HL-60 (cell line): Measurements from ENCODE around the gene CBX4.
"Not testable (repeated sequence)": the region's sequence is repeated elsewhere in the genome, so short reads cannot be mapped to it uniquely, and the experiment has no call there.

Source experiments
- DNase-seq, 2 experiments: peaks; one replicate each; pipeline ENCODE4 v3.0.0-alpha.2; 2010 to 2020; ENCODE audit warnings: low read depth in 1 of 2, low spot score in 1 of 2
- H3K27ac ChIP-seq: fragments of 250-450 bp; sonication (Bioruptor Pico); replicated peaks from 2 replicates; pipeline ENCODE4 v1.5.1; 2020; ENCODE audit warnings: mild to moderate bottlenecking, moderate library complexity
- H3K27me3 ChIP-seq: fragments of 250-450 bp; sonication (Bioruptor Pico); 2 replicates; pipeline ENCODE4 v1.5.1; 2021; ENCODE audit warnings: mild to moderate bottlenecking, moderate library complexity; ENCODE audit not compliant: insufficient read depth, poor library complexity, severe bottlenecking
- H3K4me3 ChIP-seq: replicated peaks from 2 replicates; pipeline ENCODE4 v1.5.1; 2011; ENCODE audit warnings: mild to moderate bottlenecking, control low read depth, low read length; ENCODE audit not compliant: insufficient read depth
- GABPA ChIP-seq: IDR thresholded peaks from 2 replicates; pipeline ENCODE4 v1.6.1; 2012; ENCODE audit warnings: low read depth
- POLR2AphosphoS5 ChIP-seq: IDR thresholded peaks from 2 replicates; pipeline ENCODE4 v1.6.1; 2012; ENCODE audit warnings: low read depth
- SPI1 ChIP-seq: IDR thresholded peaks from 2 replicates; pipeline ENCODE4 v1.6.1; 2012; ENCODE audit warnings: low read depth, mild to moderate bottlenecking, borderline replicate concordance
- TF ChIP-seq, protein P1 (sequence below): IDR thresholded peaks from one replicate; pipeline ENCODE4 v1.5.1; 2011; ENCODE audit warnings: low read length, control low read depth, inconsistent platforms; ENCODE audit not compliant: insufficient read depth
- TF ChIP-seq, protein P2 (sequence below): IDR thresholded peaks from 2 replicates; pipeline ENCODE4 v1.6.1; 2012; ENCODE audit warnings: low read depth; ENCODE audit not compliant: insufficient replicate concordance

Gene CBX4

DNA sequence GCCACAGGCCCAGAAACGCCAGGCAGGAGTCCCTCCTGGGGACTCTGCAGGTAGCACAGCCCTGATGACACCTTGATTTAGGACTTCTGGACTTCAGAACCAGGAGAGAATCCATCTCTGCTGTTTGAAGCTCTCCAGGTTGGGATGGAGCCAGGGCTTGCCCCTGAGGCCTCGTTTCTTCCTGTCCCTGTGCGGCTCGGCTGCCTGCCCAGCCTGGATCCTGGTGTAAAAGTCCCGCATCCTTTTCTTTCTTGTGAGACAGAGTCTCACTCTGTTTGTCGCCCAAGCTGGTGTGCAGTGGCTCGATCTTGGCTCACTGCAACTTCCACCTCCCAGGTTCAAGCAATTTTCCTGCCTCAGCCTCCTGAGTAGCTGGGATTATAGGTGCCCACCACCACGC is 17.9 kb upstream of the CBX4 start:
- Histone ChIP-seq H3K4me3 (no peak overlapping the region), H3K27ac (no peak overlapping the region), H3K27me3 (peaks cover 10% of the 10 kb centered on the region)
- TF ChIP-seq GABPA (no peak), POLR2AphosphoS5 (no peak), SPI1 (no peak)
- TF ChIP-seq, protein P1, sequence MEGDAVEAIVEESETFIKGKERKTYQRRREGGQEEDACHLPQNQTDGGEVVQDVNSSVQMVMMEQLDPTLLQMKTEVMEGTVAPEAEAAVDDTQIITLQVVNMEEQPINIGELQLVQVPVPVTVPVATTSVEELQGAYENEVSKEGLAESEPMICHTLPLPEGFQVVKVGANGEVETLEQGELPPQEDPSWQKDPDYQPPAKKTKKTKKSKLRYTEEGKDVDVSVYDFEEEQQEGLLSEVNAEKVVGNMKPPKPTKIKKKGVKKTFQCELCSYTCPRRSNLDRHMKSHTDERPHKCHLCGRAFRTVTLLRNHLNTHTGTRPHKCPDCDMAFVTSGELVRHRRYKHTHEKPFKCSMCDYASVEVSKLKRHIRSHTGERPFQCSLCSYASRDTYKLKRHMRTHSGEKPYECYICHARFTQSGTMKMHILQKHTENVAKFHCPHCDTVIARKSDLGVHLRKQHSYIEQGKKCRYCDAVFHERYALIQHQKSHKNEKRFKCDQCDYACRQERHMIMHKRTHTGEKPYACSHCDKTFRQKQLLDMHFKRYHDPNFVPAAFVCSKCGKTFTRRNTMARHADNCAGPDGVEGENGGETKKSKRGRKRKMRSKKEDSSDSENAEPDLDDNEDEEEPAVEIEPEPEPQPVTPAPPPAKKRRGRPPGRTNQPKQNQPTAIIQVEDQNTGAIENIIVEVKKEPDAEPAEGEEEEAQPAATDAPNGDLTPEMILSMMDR, result no peak
- TF ChIP-seq, protein P2, sequence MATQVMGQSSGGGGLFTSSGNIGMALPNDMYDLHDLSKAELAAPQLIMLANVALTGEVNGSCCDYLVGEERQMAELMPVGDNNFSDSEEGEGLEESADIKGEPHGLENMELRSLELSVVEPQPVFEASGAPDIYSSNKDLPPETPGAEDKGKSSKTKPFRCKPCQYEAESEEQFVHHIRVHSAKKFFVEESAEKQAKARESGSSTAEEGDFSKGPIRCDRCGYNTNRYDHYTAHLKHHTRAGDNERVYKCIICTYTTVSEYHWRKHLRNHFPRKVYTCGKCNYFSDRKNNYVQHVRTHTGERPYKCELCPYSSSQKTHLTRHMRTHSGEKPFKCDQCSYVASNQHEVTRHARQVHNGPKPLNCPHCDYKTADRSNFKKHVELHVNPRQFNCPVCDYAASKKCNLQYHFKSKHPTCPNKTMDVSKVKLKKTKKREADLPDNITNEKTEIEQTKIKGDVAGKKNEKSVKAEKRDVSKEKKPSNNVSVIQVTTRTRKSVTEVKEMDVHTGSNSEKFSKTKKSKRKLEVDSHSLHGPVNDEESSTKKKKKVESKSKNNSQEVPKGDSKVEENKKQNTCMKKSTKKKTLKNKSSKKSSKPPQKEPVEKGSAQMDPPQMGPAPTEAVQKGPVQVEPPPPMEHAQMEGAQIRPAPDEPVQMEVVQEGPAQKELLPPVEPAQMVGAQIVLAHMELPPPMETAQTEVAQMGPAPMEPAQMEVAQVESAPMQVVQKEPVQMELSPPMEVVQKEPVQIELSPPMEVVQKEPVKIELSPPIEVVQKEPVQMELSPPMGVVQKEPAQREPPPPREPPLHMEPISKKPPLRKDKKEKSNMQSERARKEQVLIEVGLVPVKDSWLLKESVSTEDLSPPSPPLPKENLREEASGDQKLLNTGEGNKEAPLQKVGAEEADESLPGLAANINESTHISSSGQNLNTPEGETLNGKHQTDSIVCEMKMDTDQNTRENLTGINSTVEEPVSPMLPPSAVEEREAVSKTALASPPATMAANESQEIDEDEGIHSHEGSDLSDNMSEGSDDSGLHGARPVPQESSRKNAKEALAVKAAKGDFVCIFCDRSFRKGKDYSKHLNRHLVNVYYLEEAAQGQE, result no peak
- DNase-seq, result no peak

DNA sequence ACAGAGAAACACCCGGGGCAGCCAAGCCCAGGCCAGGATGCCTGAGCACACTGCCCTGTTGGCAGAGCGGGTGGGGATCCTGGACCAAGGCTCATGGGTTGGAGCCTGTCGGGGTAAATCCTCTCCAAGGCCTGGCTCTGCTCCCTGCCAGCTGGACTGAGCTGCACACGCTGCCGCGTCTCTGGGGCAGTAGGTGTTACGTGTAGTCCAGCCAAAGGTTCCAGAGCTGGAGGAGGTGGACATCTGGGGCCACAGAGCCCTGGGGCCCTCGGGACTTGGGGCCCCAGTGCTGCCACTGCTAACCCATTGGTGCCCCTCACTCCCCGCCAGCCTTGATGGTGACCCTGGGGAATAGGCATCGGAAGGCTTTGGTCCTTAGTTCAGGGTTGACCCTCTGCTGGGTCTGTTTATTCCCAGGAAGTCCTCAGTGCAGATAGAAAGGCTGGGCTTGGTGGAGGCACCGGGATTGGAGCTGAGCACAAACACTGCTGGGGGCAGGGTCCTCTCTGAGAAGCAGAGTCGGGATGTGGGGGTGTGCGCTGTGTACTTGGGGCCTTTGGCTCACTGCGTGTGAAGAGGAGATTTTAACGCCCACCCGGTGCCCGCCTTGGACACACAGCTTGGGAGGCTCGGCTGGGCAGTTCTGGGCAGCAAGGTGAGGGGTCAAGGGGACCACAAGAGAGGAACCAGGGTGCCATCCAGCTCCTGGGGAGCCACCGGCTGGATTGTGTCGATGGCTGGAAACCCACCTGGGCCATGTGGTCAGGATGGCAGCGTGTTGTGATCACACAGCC is 16.3 kb upstream of the CBX4 start:
- TF ChIP-seq, protein P1, result no peak
- TF ChIP-seq POLR2AphosphoS5, result no peak
- no peak for TF ChIP-seq SPI1
- DNase-seq, result no peak
- Histone ChIP-seq H3K27me3 (peaks cover 4% of the 10 kb centered on the region), H3K27ac (no peak overlapping the region), H3K4me3 (no peak overlapping the region)

DNA sequence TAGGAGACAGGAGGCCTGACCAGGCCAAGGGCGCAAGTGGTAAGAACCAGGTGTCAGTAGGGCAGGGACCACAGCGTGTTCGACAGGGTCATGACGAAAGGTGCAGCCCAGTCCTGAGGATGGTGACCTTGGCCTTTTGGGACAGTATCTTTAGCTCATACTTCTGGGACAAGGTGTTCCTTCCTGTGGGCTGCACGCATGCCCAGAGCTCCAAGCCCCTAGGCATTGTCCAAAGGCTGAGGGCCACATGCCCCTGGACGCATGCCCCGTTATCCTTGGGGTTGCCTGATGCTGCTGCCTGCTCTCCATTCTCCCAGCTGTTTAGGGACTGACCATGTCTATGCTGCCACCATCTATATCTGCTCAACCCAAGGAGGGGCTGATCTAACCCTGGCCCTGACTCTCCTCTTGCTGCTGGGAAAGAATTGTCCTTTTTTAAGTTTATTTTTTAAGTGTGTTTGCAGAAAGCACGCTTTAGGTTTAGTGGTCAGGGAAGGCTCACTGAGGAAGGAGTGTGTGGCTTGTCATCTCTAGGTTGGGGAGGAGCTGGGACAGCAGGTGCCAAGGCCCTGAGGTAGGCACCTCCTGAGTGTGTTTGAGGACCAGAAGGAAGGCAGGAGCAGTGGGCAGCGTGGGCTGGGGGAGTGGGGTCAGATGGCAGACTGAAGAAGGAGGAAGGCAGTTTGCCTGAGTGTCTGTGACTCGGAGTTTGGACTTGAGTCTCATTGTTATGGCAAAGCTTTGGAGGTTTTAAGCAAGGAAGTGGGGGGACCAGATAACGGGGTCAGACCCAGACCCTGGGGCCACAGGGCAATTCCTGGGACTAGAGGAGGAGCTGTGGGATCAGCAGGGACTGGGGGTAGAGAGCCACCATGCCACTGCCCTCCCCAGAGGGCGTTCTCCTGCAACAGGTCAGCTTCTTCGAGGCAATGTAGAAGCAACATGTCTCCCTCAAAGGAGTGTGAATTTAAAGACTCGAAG is 15.1 kb upstream of the CBX4 start:
- TF ChIP-seq SPI1 (no peak), POLR2AphosphoS5 (no peak), GABPA (no peak)
- TF ChIP-seq, protein P2, result no peak
- TF ChIP-seq, protein P1, result no peak
- Histone ChIP-seq H3K27me3 (peaks cover 4% of the 10 kb centered on the region), H3K27ac (no peak overlapping the region), H3K4me3 (no peak overlapping the region)
- DNase-seq, result no peak

DNA sequence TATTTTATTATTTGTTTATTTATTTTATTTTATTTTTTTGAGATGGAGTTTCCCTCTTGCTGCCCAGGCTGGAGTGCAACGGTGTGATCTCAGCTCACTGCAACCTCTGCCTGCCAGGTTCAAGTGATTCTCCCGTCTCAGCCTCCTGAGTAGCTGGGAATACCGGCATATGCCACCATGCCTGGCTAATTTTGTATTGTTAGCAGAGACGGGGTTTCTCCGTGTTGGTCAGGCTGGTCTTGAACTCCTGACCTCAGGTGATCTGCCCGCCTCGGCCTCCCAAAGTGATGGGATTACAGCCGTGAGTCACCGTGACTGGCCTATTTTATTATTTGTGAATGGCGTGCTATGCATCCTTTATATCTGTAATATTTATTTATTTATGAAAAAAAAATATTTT is 13.9 kb upstream of the CBX4 start:
- not testable (repeated sequence) for H3K4me3 ChIP-seq, DNase-seq, H3K27ac ChIP-seq, H3K27me3 ChIP-seq
